ENCODE data around the gene PPP1R15A.
"Not testable (repeated sequence)": the region's sequence is repeated elsewhere in the genome, so short reads cannot be mapped to it uniquely, and the experiment has no call there.

Gene PPP1R15A

GRCh38 chr19:48910803-48911202, 38.6 kb downstream of the PPP1R15A start:
- TF ChIP-seq CTCF (IDR thresholded peaks at IDR 0.05) = no peak
- H3K4me1 Mint-ChIP-seq = no peaks in the 10 kb centered on the region
- H3K9me3 Mint-ChIP-seq = no peaks in the 10 kb centered on the region
- H3K27me3 Mint-ChIP-seq (ENCODE audit: low read depth, poor library complexity) = peaks cover 2% of the 10 kb centered on the region
- H3K36me3 Mint-ChIP-seq (ENCODE audit: low read depth) = peaks cover 75% of the 10 kb centered on the region
- no peak for DNase-seq
- no peak overlapping the region for H3K4me3 Mint-ChIP-seq
- no peak overlapping the region for H3K27ac Mint-ChIP-seq

- H3K36me3 Mint-ChIP-seq (ENCODE audit: low read depth) = peaks cover 64% of the 10 kb centered on the region
- no peak overlapping the region for H3K4me3 Mint-ChIP-seq
- no peaks in the 10 kb centered on the region for H3K9me3 Mint-ChIP-seq
- TF ChIP-seq CTCF (IDR thresholded peaks at IDR 0.05) = no peak
- peaks cover 5% of the 10 kb centered on the region for H3K4me1 Mint-ChIP-seq
- peaks cover 2% of the 10 kb centered on the region for H3K27me3 Mint-ChIP-seq (ENCODE audit: low read depth, poor library complexity)
- DNase-seq = no peak
- no peak overlapping the region for H3K27ac Mint-ChIP-seq
Measured at GRCh38 chr19:48913114-48913889, 41.1 kb downstream of the PPP1R15A start.

- Mint-ChIP-seq H3K4me3 (no peak overlapping the region), H3K27me3 (ENCODE audit: low read depth, poor library complexity) (peaks cover 2% of the 10 kb centered on the region), H3K4me1 (peaks cover 10% of the 10 kb centered on the region), H3K9me3 (no peaks in the 10 kb centered on the region), H3K36me3 (ENCODE audit: low read depth) (peaks cover 64% of the 10 kb centered on the region), H3K27ac (peak overlapping the region; percentile 89)
- no peak for TF ChIP-seq CTCF (IDR thresholded peaks at IDR 0.05)
- no peak for DNase-seq
Measured at GRCh38 chr19:48914181-48914580, 42.0 kb downstream of the PPP1R15A start.

GRCh38 chr19:48915757-48916156, 43.5 kb downstream of the PPP1R15A start:
- Mint-ChIP-seq H3K27me3 (ENCODE audit: low read depth, poor library complexity) (peaks cover 2% of the 10 kb centered on the region), H3K4me3 (no peak overlapping the region), H3K27ac (no peak overlapping the region), H3K36me3 (ENCODE audit: low read depth) (peaks cover 54% of the 10 kb centered on the region), H3K9me3 (no peaks in the 10 kb centered on the region), H3K4me1 (peaks cover 10% of the 10 kb centered on the region)
- TF ChIP-seq CTCF (IDR thresholded peaks at IDR 0.05) = no peak
- DNase-seq = no peak

GRCh38 chr19:48918071-48918470, 45.9 kb downstream of the PPP1R15A start:
- H3K4me1 Mint-ChIP-seq = peaks cover 10% of the 10 kb centered on the region
- no peaks in the 10 kb centered on the region for H3K27me3 Mint-ChIP-seq (ENCODE audit: low read depth, poor library complexity)
- no peak for DNase-seq
- no peaks in the 10 kb centered on the region for H3K9me3 Mint-ChIP-seq
- peaks cover 37% of the 10 kb centered on the region for H3K36me3 Mint-ChIP-seq (ENCODE audit: low read depth)
- TF ChIP-seq CTCF (IDR thresholded peaks at IDR 0.05) = no peak
- H3K4me3 Mint-ChIP-seq = no peak overlapping the region
- peak overlapping the region; percentile 87 for H3K27ac Mint-ChIP-seq

GRCh38 chr19:48918801-48919247, 46.6 kb downstream of the PPP1R15A start:
- Mint-ChIP-seq H3K9me3 (no peaks in the 10 kb centered on the region), H3K4me1 (peaks cover 10% of the 10 kb centered on the region), H3K4me3 (no peak overlapping the region), H3K36me3 (ENCODE audit: low read depth) (peaks cover 35% of the 10 kb centered on the region), H3K27me3 (ENCODE audit: low read depth, poor library complexity) (no peaks in the 10 kb centered on the region), H3K27ac (peak overlapping the region; percentile 68)
- peak; percentile 65 for DNase-seq
- no peak for TF ChIP-seq CTCF (IDR thresholded peaks at IDR 0.05)

GRCh38 chr19:48919271-48919670, 47.0 kb downstream of the PPP1R15A start:
- H3K9me3 Mint-ChIP-seq; DNase-seq; H3K27me3 Mint-ChIP-seq (ENCODE audit: low read depth, poor library complexity); H3K27ac Mint-ChIP-seq; H3K4me3 Mint-ChIP-seq; H3K4me1 Mint-ChIP-seq: not testable (repeated sequence)
- H3K36me3 Mint-ChIP-seq (ENCODE audit: low read depth) = peaks cover 32% of the 10 kb centered on the region

Data from nephron progenitor cell (in vitro differentiated cells).